Esophagus (tissue), 2 donors: ENCODE results near the gene TSPAN9. TPM values are rescaled to one million over a fixed set of nuclear protein-coding genes. Genes with fewer than 3 reads are reported as not detected.

Experiments
- H3K27ac ChIP-seq, 2 donors: one replicate each; pipeline ENCODE4 v1.5.1; 2013; ENCODE audit warnings: low read depth in 2 of 2, mild to moderate bottlenecking in 2 of 2, inconsistent platforms in 1 of 2, low read length in 1 of 2, moderate library complexity in 1 of 2
- H3K27me3 ChIP-seq, 2 donors: one replicate each; pipeline ENCODE4 v1.6.1; 2013; ENCODE audit warnings: low read length in 2 of 2, control low read depth in 1 of 2, mild to moderate bottlenecking in 1 of 2; ENCODE audit not compliant: insufficient read depth in 2 of 2, control insufficient read depth in 1 of 2
- H3K36me3 ChIP-seq, 2 donors: one replicate each; pipeline ENCODE4 v1.6.1; 2013; ENCODE audit warnings: low read length in 1 of 2; ENCODE audit not compliant: control insufficient read depth in 2 of 2, insufficient read depth in 2 of 2
- H3K4me1 ChIP-seq, 2 donors: one replicate each; pipeline ENCODE4 v1.6.1; 2013; ENCODE audit warnings: low read length in 1 of 2; ENCODE audit not compliant: control insufficient read depth in 2 of 2, insufficient read depth in 2 of 2
- H3K4me3 ChIP-seq, 2 donors: one replicate each; pipeline ENCODE4 v1.5.1; 2013; ENCODE audit warnings: low read length in 2 of 2, mild to moderate bottlenecking in 2 of 2, low read depth in 1 of 2, moderate library complexity in 1 of 2
- H3K9me3 ChIP-seq, 2 donors: one replicate each; pipeline ENCODE4 v1.6.1; 2013; ENCODE audit warnings: mild to moderate bottlenecking in 2 of 2, low read depth in 1 of 2, low read length in 1 of 2, moderate library complexity in 1 of 2; ENCODE audit not compliant: control insufficient read depth in 2 of 2, insufficient read depth in 1 of 2
- WGBS, 2 donors: extraction: QIAGEN DNeasy Blood & Tissue Kit; methylation state at CpG; one replicate each; pipeline ENCODE4 v1.1.7; 2013; 5-methylcytosine and 5-hydroxymethylcytosine counted together
- polyA plus RNA-seq, 2 donors: library from polyadenylated mRNA; stranded (reverse); fragments of 200-250 nt; gene quantifications; one replicate each; pipeline ENCODE4 v1.2.3, GENCODE V29; 2013
- donor health status: healthy with polysubstance abuse.
- donor health status: Bipolar disorder and iron deficiency.

TSPAN9 gene
- polyA plus RNA-seq, 2 donors = 8.2 to 9.2 TPM

- WGBS, 2 donors = 72 to 78% methylated on average over 3 of the region's 3 CpGs
- no peak overlapping the region for H3K4me3 ChIP-seq
- no peak overlapping the region for H3K27ac ChIP-seq
- H3K9me3 ChIP-seq = no peaks in the 10 kb centered on the region
- H3K27me3 ChIP-seq = no peaks in the 10 kb centered on the region
- no peaks in the 10 kb centered on the region for H3K36me3 ChIP-seq
- no peaks in the 10 kb centered on the region for H3K4me1 ChIP-seq
Measured at GRCh38 chr12:3332188-3332587, 255.0 kb downstream of the TSPAN9 start.

DNA sequence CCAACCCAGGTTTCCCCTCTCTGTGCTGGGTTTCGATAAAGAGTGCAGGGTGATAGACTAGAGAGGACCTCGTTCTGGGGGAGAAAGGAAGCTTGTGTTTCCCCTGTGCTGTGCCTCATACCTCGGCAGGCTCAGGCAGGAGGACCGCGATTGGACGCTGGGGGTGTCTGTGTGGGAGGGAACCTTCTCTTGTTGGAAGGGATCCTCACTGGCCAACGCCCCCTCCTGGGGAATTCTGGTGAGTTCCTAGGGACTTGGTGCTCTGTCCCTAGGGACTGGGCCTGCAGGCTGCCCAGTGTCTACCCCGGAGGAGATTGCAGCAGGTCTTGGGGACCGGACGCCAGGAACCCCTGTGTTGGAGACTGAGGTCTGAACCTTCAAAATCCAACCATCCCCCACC lies 256.4 kb downstream of the TSPAN9 start:
- no peak overlapping the region for H3K4me3 ChIP-seq
- H3K4me1 ChIP-seq = no peaks in the 10 kb centered on the region
- no peaks in the 10 kb centered on the region for H3K27me3 ChIP-seq
- no peaks in the 10 kb centered on the region for H3K36me3 ChIP-seq
- no peak overlapping the region for H3K27ac ChIP-seq
- WGBS, 2 donors = 56 to 64% methylated on average over 9 to 10 of the region's 10 CpGs
- no peaks in the 10 kb centered on the region for H3K9me3 ChIP-seq

GRCh38 chr12:3333991-3334391 lies 256.8 kb downstream of the TSPAN9 start:
- Histone ChIP-seq H3K9me3 (no peaks in the 10 kb centered on the region), H3K36me3 (no peaks in the 10 kb centered on the region), H3K4me3 (no peak overlapping the region), H3K4me1 (no peaks in the 10 kb centered on the region), H3K27ac (no peak overlapping the region), H3K27me3 (no peaks in the 10 kb centered on the region)
- WGBS, 2 donors = 81 to 84% methylated on average over 9 of the region's 9 CpGs

GRCh38 chr12:3335078-3335487 lies 257.9 kb downstream of the TSPAN9 start:
- H3K4me1 ChIP-seq = no peaks in the 10 kb centered on the region
- H3K36me3 ChIP-seq = no peaks in the 10 kb centered on the region
- no peaks in the 10 kb centered on the region for H3K9me3 ChIP-seq
- H3K4me3 ChIP-seq = no peak overlapping the region
- 87 to 93% methylated on average over 8 of the region's 8 CpGs for WGBS, 2 donors
- no peak overlapping the region for H3K27ac ChIP-seq
- H3K27me3 ChIP-seq = no peaks in the 10 kb centered on the region

Other genes starting within 250 kb of the TSPAN9 start
- gene NRIP2, start 242.3 kb upstream of the TSPAN9 start, polyA plus RNA-seq = under 1 TPM; 0.47 to 0.67 TPM
- not detected for gene TEX52, start 220.3 kb upstream of the TSPAN9 start, polyA plus RNA-seq
- gene FOXM1, start 200.2 kb upstream of the TSPAN9 start, polyA plus RNA-seq = 10 to 100 TPM; 11.6 to 13.8 TPM
- gene RHNO1, start 200.2 kb upstream of the TSPAN9 start, polyA plus RNA-seq = 10 to 100 TPM; 20.3 to 29.9 TPM
- gene TULP3, start 186.5 kb upstream of the TSPAN9 start, polyA plus RNA-seq = 10 to 100 TPM; 12.8 to 15.0 TPM
- 1 to 10 TPM; 4.2 to 8.5 TPM for gene TEAD4, start 118.0 kb upstream of the TSPAN9 start, polyA plus RNA-seq